Measurements from ENCODE around the gene NEMF. TPM values are rescaled to one million over a fixed set of nuclear protein-coding genes. Genes with fewer than 3 reads are reported as not detected.

NEMF gene
- total RNA-seq, 2 experiments from 2014 or later, result 75.6 to 78.9 TPM

- ChIA-PET POLR2A (interaction anchor here (0.6 to 3.7 kb wide), 20 partner anchors 9 to 211 kb away, joined by 3 to 89 read pairs (median 6); partner anchors contain the start of gene NEMF), CTCF (interaction anchor here (0.8 to 3.5 kb wide), 15 partner anchors 13 to 259 kb away, joined by 3 to 22 read pairs (median 7); partner anchors contain the start of gene NEMF)
- Mint-ChIP-seq H3K27ac (peak within 1 kb of the TSS; percentile 97), H3K4me3 (peak within 1 kb of the TSS; percentile 90), H3K9me3 (ENCODE audit: insufficient read depth) (no peaks in the 10 kb centered on the region), H3K4me1 (ENCODE audit: low read depth) (peaks cover 17% of the 10 kb centered on the region), H3K36me3 (ENCODE audit: low read depth) (peaks cover 43% of the 10 kb centered on the region), H3K27me3 (ENCODE audit: low read depth) (no peaks in the 10 kb centered on the region)
- DNase-seq (peak; percentile 98), ATAC-seq (peak; percentile 89)
These were observed 40.2 kb upstream of the NEMF start, which contains the start of gene ARF6 for GRCh38 chr14:49892636-49893308. Gene ARF6 (plus strand): TSS chr14:49893082. CDS start chr14:49893737, 655 bp downstream.

GRCh38 chr14:49892301-49892635, 39.7 kb upstream of the NEMF start:
- Mint-ChIP-seq H3K27me3 (ENCODE audit: low read depth) (no peaks in the 10 kb centered on the region), H3K36me3 (ENCODE audit: low read depth) (peaks cover 41% of the 10 kb centered on the region), H3K9me3 (ENCODE audit: insufficient read depth) (no peaks in the 10 kb centered on the region), H3K4me3 (peak overlapping the region; percentile 90), H3K27ac (peak overlapping the region; percentile 97), H3K4me1 (ENCODE audit: low read depth) (peaks cover 16% of the 10 kb centered on the region)
- ATAC-seq, result peak; percentile 35
- CTCF ChIA-PET, result interaction anchor here (0.8 to 3.5 kb wide), 15 partner anchors 12 to 258 kb away, joined by 3 to 22 read pairs (median 7); partner anchors contain the start of gene NEMF
- POLR2A ChIA-PET, result interaction anchor here (0.6 to 3.7 kb wide), 19 partner anchors 9 to 212 kb away, joined by 3 to 89 read pairs (median 6); partner anchors contain the start of gene NEMF
- DNase-seq, result peak; percentile 68

GRCh38 chr14:49888293-49888692, 35.7 kb upstream of the NEMF start:
- no peak overlapping the region for H3K4me3 Mint-ChIP-seq
- no peaks in the 10 kb centered on the region for H3K27me3 Mint-ChIP-seq (ENCODE audit: low read depth)
- peaks cover 5% of the 10 kb centered on the region for H3K36me3 Mint-ChIP-seq (ENCODE audit: low read depth)
- H3K27ac Mint-ChIP-seq, result no peak overlapping the region
- no peaks in the 10 kb centered on the region for H3K9me3 Mint-ChIP-seq (ENCODE audit: insufficient read depth)
- POLR2A ChIA-PET, result interaction anchor here (0.6 to 1.2 kb wide), 3 partner anchors 12 to 173 kb away, joined by 3 to 4 read pairs (median 3); no protein-coding TSS in a partner anchor
- no peak for ATAC-seq
- H3K4me1 Mint-ChIP-seq (ENCODE audit: low read depth), result peaks cover 31% of the 10 kb centered on the region
- DNase-seq, result no peak
- CTCF ChIA-PET, result interaction anchor here (0.8 to 1.7 kb wide), 3 partner anchors 9 to 115 kb away, joined by 3 to 16 read pairs (median 6); no protein-coding TSS in a partner anchor

- Mint-ChIP-seq H3K27me3 (ENCODE audit: low read depth) (no peaks in the 10 kb centered on the region), H3K4me1 (ENCODE audit: low read depth) (peaks cover 29% of the 10 kb centered on the region), H3K4me3 (peak overlapping the region; percentile 23), H3K27ac (peak overlapping the region; percentile 74), H3K9me3 (ENCODE audit: insufficient read depth) (no peaks in the 10 kb centered on the region), H3K36me3 (ENCODE audit: low read depth) (no peaks in the 10 kb centered on the region)
- peak; percentile 58 for ATAC-seq
- ChIA-PET CTCF (interaction anchor here (1.5 kb wide), 1 partner anchor 25 kb away, joined by 5 read pairs; no protein-coding TSS in a partner anchor), POLR2A (no interaction called here)
- no peak for DNase-seq
These were observed 33.9 kb upstream of the NEMF start for GRCh38 chr14:49886523-49886922.

GRCh38 chr14:49882826-49883694, 30.5 kb upstream of the NEMF start:
- Mint-ChIP-seq H3K4me3 (no peak overlapping the region), H3K4me1 (ENCODE audit: low read depth) (peaks cover 43% of the 10 kb centered on the region), H3K36me3 (ENCODE audit: low read depth) (no peaks in the 10 kb centered on the region), H3K27me3 (ENCODE audit: low read depth) (no peaks in the 10 kb centered on the region), H3K27ac (no peak overlapping the region), H3K9me3 (ENCODE audit: insufficient read depth) (no peaks in the 10 kb centered on the region)
- no peak for ATAC-seq
- ChIA-PET CTCF (interaction anchor here (1.2 kb wide), 1 partner anchor 179 kb away, joined by 3 read pairs; no protein-coding TSS in a partner anchor), POLR2A (interaction anchor here (1.0 to 1.4 kb wide), 2 partner anchors 10 to 116 kb away, joined by 3 to 6 read pairs; partner anchors contain the start of gene ARF6)
- no peak for DNase-seq

GRCh38 chr14:49881350-49882001, 28.9 kb upstream of the NEMF start:
- CTCF ChIA-PET, result interaction anchor here (0.8 to 2.5 kb wide), 5 partner anchors 9 to 96 kb away, joined by 3 to 10 read pairs (median 5); no protein-coding TSS in a partner anchor
- no peak overlapping the region for H3K4me3 Mint-ChIP-seq

GRCh38 chr14:49880267-49881064, 27.9 kb upstream of the NEMF start:
- ChIA-PET POLR2A (interaction anchor here (0.6 to 2.2 kb wide), 8 partner anchors 12 to 351 kb away, joined by 3 to 12 read pairs (median 8); partner anchors contain the start of gene ARF6), CTCF (interaction anchor here (0.8 to 3.1 kb wide), 30 partner anchors 8 to 247 kb away, joined by 3 to 31 read pairs (median 6); partner anchors contain the start of genes NEMF and VCPKMT)
- H3K9me3 Mint-ChIP-seq (ENCODE audit: insufficient read depth), result no peaks in the 10 kb centered on the region
- H3K4me1 Mint-ChIP-seq (ENCODE audit: low read depth), result peaks cover 31% of the 10 kb centered on the region
- ATAC-seq (peak; percentile 45), DNase-seq (no peak)
- peaks cover 2% of the 10 kb centered on the region for H3K27me3 Mint-ChIP-seq (ENCODE audit: low read depth)
- peak overlapping the region; percentile 43 for H3K27ac Mint-ChIP-seq
- no peaks in the 10 kb centered on the region for H3K36me3 Mint-ChIP-seq (ENCODE audit: low read depth)
- H3K4me3 Mint-ChIP-seq, result no peak overlapping the region

More at GRCh38 chr14:49881350-49882001, 28.9 kb upstream of the NEMF start:
- Mint-ChIP-seq H3K27me3 (ENCODE audit: low read depth) (no peaks in the 10 kb centered on the region), H3K27ac (no peak overlapping the region), H3K4me1 (ENCODE audit: low read depth) (peaks cover 36% of the 10 kb centered on the region), H3K9me3 (ENCODE audit: insufficient read depth) (no peaks in the 10 kb centered on the region), H3K36me3 (ENCODE audit: low read depth) (no peaks in the 10 kb centered on the region)
- POLR2A ChIA-PET, result interaction anchor here (0.6 to 1.1 kb wide), 4 partner anchors 12 to 322 kb away, joined by 3 to 5 read pairs (median 3); partner anchors contain the start of gene ARF6
- DNase-seq, result no peak
- ATAC-seq, result no peak

GRCh38 chr14:49879646-49880204, 27.1 kb upstream of the NEMF start:
- DNase-seq (peak; percentile 73), ATAC-seq (peak; percentile 91)
- H3K27me3 Mint-ChIP-seq (ENCODE audit: low read depth), result peaks cover 2% of the 10 kb centered on the region
- H3K4me3 Mint-ChIP-seq, result no peak overlapping the region
- POLR2A ChIA-PET, result interaction anchor here (0.6 to 2.2 kb wide), 10 partner anchors 11 to 232 kb away, joined by 3 to 12 read pairs (median 5); partner anchors contain the start of gene ARF6
- peak overlapping the region; percentile 43 for H3K27ac Mint-ChIP-seq
- CTCF ChIA-PET, result interaction anchor here (0.6 to 3.1 kb wide), 38 partner anchors 8 to 480 kb away, joined by 3 to 31 read pairs (median 4); partner anchors contain the start of genes NEMF and VCPKMT
- peaks cover 29% of the 10 kb centered on the region for H3K4me1 Mint-ChIP-seq (ENCODE audit: low read depth)
- H3K9me3 Mint-ChIP-seq (ENCODE audit: insufficient read depth), result no peaks in the 10 kb centered on the region
- H3K36me3 Mint-ChIP-seq (ENCODE audit: low read depth), result no peaks in the 10 kb centered on the region

GRCh38 chr14:49876563-49877127, 24.1 kb upstream of the NEMF start:
- Mint-ChIP-seq H3K4me3 (no peak overlapping the region), H3K27ac (no peak overlapping the region), H3K36me3 (ENCODE audit: low read depth) (no peaks in the 10 kb centered on the region), H3K9me3 (ENCODE audit: insufficient read depth) (no peaks in the 10 kb centered on the region), H3K27me3 (ENCODE audit: low read depth) (peaks cover 2% of the 10 kb centered on the region), H3K4me1 (ENCODE audit: low read depth) (peaks cover 19% of the 10 kb centered on the region)
- ATAC-seq (no peak), DNase-seq (peak; percentile 5)
- POLR2A ChIA-PET, result interaction anchor here (0.6 kb wide), 1 partner anchor 124 kb away, joined by 3 read pairs; no protein-coding TSS in a partner anchor
- CTCF ChIA-PET, result interaction anchor here (0.6 to 2.7 kb wide), 4 partner anchors 8 to 185 kb away, joined by 3 to 8 read pairs (median 4); no protein-coding TSS in a partner anchor

Measured in activated CD8-positive, alpha-beta T cell treated with anti-CD3 and anti-CD28 coated beads, Interleukin-2, amount 10 ng/mL, durations not matched to agents 7 days and 5 days (primary cell).